AG04450 (cell line): ENCODE measurements around the gene WRAP73. TPM values are rescaled to one million over a fixed set of nuclear protein-coding genes. Genes with fewer than 3 reads are reported as not detected.

Source experiments
- CTCF ChIA-PET: fragments of 300-600, 350-600 bp; formaldehyde crosslinking; extraction: SDS; loops from one replicate; lab custom pipeline; 2022; ENCODE audit warnings: antibody characterized with exemption, inconsistent platforms; lab: Charles Lee
- POLR2A ChIA-PET: fragments of 350-600 bp; formaldehyde crosslinking; extraction: SDS; loops from one replicate; lab custom pipeline; 2021; ENCODE audit warnings: antibody characterized with exemption, inconsistent platforms; lab: Yijun Ruan, JAX
- DNase-seq: peaks from one replicate; pipeline ENCODE4 v3.0.0-alpha.2; 2011; ENCODE audit warnings: low read depth, low spot score
- H3K27ac ChIP-seq: one replicate; pipeline ENCODE4 v1.5.1; 2012; ENCODE audit warnings: low read depth, low read length, control low read depth
- H3K27me3 ChIP-seq: one replicate; pipeline ENCODE4 v1.6.0; 2012; ENCODE audit warnings: low read length; ENCODE audit not compliant: control insufficient read depth, insufficient read depth
- H3K4me3 ChIP-seq: 2 replicates; pipeline ENCODE4 v1.5.1; 2011; ENCODE audit warnings: mild to moderate bottlenecking, low read depth, low read length, control low read depth
- H3K9me3 ChIP-seq: 2 replicates; pipeline ENCODE4 v1.5.1; 2012; ENCODE audit warnings: low read length; ENCODE audit not compliant: control insufficient read depth, insufficient read depth
- polyA plus RNA-seq: library from polyadenylated mRNA; depleted of rRNA; stranded (reverse); fragments of >200 nt; gene quantifications from 2 replicates; pipeline ENCODE4 v1.2.3, GENCODE V29; 2011
- TF ChIP-seq, protein P1 (sequence below): IDR thresholded peaks from 2 replicates; pipeline ENCODE4 v1.5.1; 2011; ENCODE audit warnings: low read depth, low read length, control low read depth, inconsistent platforms

WRAP73 gene
- polyA plus RNA-seq, 1 experiment: 14.1 TPM

DNA sequence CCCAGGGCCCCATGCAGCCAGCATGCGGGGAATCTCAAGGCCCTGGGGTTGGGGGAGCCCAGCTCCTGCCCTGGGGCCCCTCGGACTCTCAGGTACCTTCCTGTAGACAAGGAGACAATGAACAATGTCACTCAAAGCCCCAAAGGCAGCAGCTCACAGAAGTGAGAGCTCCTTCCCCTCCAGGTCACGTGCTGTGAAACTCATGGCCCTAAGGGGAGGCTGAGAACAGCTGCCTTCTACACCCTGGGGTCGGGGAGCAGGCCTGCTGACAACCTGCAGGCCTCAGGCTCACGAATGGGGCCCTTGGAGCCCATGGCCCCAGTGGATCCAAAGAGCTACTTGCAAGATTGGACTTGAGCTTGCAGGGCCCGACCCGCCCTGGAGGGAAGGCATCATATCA is 41.7 kb downstream of the WRAP73 start:
- H3K27me3 ChIP-seq: peaks cover 44% of the 10 kb centered on the region
- no peaks in the 10 kb centered on the region; the same call in 1 of the 2 replicates for H3K9me3 ChIP-seq
- ChIA-PET POLR2A (no interaction called here), CTCF (interaction anchor here (1.0 to 3.4 kb wide), 2 partner anchors 11 to 117 kb away, joined by 3 to 15 read pairs; no protein-coding TSS in a partner anchor)
- no peak overlapping the region for H3K27ac ChIP-seq
- DNase-seq: no peak
- H3K4me3 ChIP-seq: no peak overlapping the region
- TF ChIP-seq, protein P1, sequence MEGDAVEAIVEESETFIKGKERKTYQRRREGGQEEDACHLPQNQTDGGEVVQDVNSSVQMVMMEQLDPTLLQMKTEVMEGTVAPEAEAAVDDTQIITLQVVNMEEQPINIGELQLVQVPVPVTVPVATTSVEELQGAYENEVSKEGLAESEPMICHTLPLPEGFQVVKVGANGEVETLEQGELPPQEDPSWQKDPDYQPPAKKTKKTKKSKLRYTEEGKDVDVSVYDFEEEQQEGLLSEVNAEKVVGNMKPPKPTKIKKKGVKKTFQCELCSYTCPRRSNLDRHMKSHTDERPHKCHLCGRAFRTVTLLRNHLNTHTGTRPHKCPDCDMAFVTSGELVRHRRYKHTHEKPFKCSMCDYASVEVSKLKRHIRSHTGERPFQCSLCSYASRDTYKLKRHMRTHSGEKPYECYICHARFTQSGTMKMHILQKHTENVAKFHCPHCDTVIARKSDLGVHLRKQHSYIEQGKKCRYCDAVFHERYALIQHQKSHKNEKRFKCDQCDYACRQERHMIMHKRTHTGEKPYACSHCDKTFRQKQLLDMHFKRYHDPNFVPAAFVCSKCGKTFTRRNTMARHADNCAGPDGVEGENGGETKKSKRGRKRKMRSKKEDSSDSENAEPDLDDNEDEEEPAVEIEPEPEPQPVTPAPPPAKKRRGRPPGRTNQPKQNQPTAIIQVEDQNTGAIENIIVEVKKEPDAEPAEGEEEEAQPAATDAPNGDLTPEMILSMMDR: no peak

- no peaks in the 10 kb centered on the region; the same call in 1 of the 2 replicates for H3K9me3 ChIP-seq
- peaks cover 41% of the 10 kb centered on the region for H3K27me3 ChIP-seq
- ChIA-PET CTCF (interaction anchor here (0.6 to 3.4 kb wide), 2 partner anchors 12 to 220 kb away, joined by 3 to 15 read pairs; no protein-coding TSS in a partner anchor), POLR2A (no interaction called here)
- no peak overlapping the region for H3K4me3 ChIP-seq
- TF ChIP-seq, protein P1: no peak
- H3K27ac ChIP-seq: no peak overlapping the region
- DNase-seq: no peak
Measured at GRCh38 chr1:3607703-3608065, 42.2 kb downstream of the WRAP73 start.

DNA sequence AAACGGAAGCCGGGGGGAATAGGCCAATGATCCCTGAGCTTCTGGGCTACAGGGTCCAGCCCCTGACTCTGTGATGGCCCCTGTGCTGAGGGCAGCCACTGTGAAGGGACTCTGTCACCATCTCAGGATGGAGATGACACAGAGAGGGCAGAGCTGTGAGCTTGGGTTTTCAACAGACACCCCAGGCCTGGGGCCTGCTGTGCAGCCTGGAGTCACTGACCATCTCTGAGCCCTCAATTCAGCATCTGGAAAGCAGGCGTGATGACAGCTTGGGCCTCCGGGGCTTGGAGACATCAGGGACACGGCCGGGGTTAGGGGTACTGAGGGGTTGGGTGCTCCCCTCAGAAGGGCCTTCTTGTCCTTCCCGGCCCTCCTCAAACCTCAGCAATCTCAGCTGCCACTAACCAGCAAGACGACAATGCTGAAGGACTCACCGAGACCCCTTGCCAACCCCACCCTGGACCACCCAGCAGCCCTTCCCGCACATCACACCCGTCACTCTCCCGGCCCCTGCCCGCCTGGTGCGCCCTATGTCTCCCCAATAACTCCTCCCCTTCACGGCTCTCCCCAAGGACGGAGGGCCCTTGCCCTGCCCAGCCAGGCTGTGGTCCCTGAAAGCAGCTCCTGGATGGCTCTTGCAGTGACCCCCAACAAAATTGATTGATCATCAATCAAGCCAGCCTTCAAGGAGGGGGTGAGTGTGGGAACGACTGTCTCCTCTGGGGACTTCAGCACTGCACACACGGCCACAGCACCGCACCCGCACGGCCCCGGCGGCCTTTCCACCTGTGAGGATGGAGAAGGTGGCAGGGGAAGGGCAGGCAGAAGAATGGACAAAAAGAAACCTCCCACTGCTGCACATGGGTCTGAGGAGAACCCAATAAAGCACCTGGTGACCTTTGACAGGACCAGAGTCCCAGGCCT is 42.9 kb downstream of the WRAP73 start:
- CTCF ChIA-PET: interaction anchor here (0.6 to 3.4 kb wide), 2 partner anchors 13 to 220 kb away, joined by 3 to 15 read pairs; no protein-coding TSS in a partner anchor
- TF ChIP-seq, protein P1: no peak
- Histone ChIP-seq H3K27ac (no peak overlapping the region), H3K4me3 (no peak overlapping the region), H3K9me3 (no peaks in the 10 kb centered on the region; the same call in 1 of the 2 replicates), H3K27me3 (peaks cover 35% of the 10 kb centered on the region)
- POLR2A ChIA-PET: no interaction called here
- no peak for DNase-seq

DNA sequence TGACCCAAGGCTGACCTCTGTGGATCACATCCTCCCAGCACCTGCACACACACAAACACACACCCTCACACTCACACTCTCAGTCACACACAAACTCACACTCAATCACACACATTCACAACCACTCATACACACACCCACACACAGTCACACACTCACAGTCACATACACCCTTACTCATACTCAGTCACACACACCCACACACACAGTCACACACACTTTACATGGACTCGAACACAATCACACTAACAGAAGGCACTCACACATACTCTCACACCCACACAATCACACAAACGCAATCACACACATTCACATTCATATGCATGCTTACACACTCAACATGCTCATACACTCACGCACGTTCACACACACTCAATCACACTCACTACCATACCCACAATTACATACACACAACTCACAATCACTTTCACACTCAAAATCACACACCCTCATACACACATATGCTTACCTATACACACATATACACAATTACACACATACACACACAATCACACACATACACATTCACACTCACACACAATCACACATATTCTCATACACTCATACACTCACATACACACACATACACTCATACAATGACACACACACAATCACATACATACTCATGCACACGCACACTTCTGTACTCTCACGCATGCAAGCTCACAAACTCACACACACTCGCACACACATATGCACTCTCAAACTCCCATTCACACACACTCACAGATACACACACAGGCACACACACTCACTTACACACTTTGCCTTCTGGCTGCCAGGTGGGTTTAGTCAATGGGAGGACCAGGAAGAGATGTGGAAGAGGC is 44.7 kb downstream of the WRAP73 start:
- Histone ChIP-seq H3K27me3 (peaks cover 28% of the 10 kb centered on the region), H3K4me3 (no peak overlapping the region), H3K9me3 (no peaks in the 10 kb centered on the region; the same call in 1 of the 2 replicates), H3K27ac (no peak overlapping the region)
- CTCF ChIA-PET: interaction anchor here (1.4 kb wide), 1 partner anchor 9 kb away, joined by 3 read pairs; no protein-coding TSS in a partner anchor
- DNase-seq: no peak
- TF ChIP-seq, protein P1: no peak
- POLR2A ChIA-PET: no interaction called here
